Neural cell (in vitro differentiated cells): Measurements from ENCODE around the gene PCDH9. TPM values are rescaled to one million over a fixed set of nuclear protein-coding genes. Genes with fewer than 3 reads are reported as not detected.

Experiments used
- H2AFZ ChIP-seq: fragments of 200-600, 300-800 bp; sonication (generic), shearing (Covaris generic); 2 replicates; pipeline ENCODE4 v1.6.0; 2014; ENCODE audit warnings: low read depth, mild to moderate bottlenecking, antibody characterized with exemption, low read length, moderate library complexity
- H3F3A ChIP-seq: fragments of 200-600 bp; shearing (Covaris generic); 2 replicates; pipeline ENCODE4 v1.6.1; 2016; ENCODE audit warnings: mild to moderate bottlenecking, moderate library complexity, mixed read lengths, antibody characterized with exemption, low read length; ENCODE audit not compliant: insufficient read depth, poor library complexity, severe bottlenecking
- H3K27ac ChIP-seq: fragments of 200-600, 300-800 bp; sonication (generic), shearing (Covaris generic); 2 replicates; pipeline ENCODE4 v1.5.1; 2014; ENCODE audit warnings: mild to moderate bottlenecking, low read length, moderate library complexity
- H3K27me3 ChIP-seq: fragments of 300-800, 200-600 bp; sonication (generic), shearing (Covaris generic); 2 replicates; pipeline ENCODE4 v1.6.0; 2014; ENCODE audit warnings: mild to moderate bottlenecking, low read depth, low read length, moderate library complexity; ENCODE audit not compliant: insufficient read depth
- H3K36me3 ChIP-seq: fragments of 300-800, 200-600 bp; sonication (generic), shearing (Covaris generic); 2 replicates; pipeline ENCODE4 v1.5.1; 2014; ENCODE audit warnings: mild to moderate bottlenecking, antibody characterized with exemption, low read length, moderate library complexity; ENCODE audit not compliant: insufficient read depth
- H3K4me2 ChIP-seq: fragments of 300-800, 200-600 bp; sonication (generic), shearing (Covaris generic); 2 replicates; pipeline ENCODE4 v1.6.0; 2014; ENCODE audit warnings: mild to moderate bottlenecking, low read length
- H3K4me3 ChIP-seq: fragments of 300-800, 200-600 bp; sonication (generic), shearing (Covaris generic); 2 replicates; pipeline ENCODE4 v1.5.1; 2014; ENCODE audit warnings: mild to moderate bottlenecking, low read length, moderate library complexity
- H3K79me2 ChIP-seq: fragments of 200-600 bp; shearing (Covaris generic); replicated peaks from 2 replicates; pipeline ENCODE4 v1.6.0; 2014; ENCODE audit warnings: mild to moderate bottlenecking, low read length, moderate library complexity; ENCODE audit not compliant: insufficient read depth
- H3K9ac ChIP-seq: fragments of 300-800, 200-600 bp; sonication (generic), shearing (Covaris generic); 2 replicates; pipeline ENCODE4 v1.6.1; 2016; ENCODE audit warnings: mild to moderate bottlenecking, low read length, mixed read lengths
- H3K9me2 ChIP-seq: fragments of 200-600 bp; shearing (Covaris generic); 2 replicates; pipeline ENCODE4 v1.6.1; 2016; ENCODE audit warnings: mild to moderate bottlenecking, low read length, mixed read lengths; ENCODE audit not compliant: insufficient read depth
- H3K9me3 ChIP-seq: fragments of 200-600, 300-800 bp; sonication (generic), shearing (Covaris generic); 2 replicates; pipeline ENCODE4 v1.6.1; 2016; ENCODE audit warnings: mild to moderate bottlenecking, mixed run types, low read length, moderate library complexity, mixed read lengths
- H4K20me1 ChIP-seq: fragments of 200-600 bp; shearing (Covaris generic); 2 replicates; pipeline ENCODE4 v1.6.1; 2016; ENCODE audit warnings: mild to moderate bottlenecking, mixed run types; ENCODE audit not compliant: insufficient read depth
- EP300 ChIP-seq: fragments of 450-650 bp; conservative IDR thresholded peaks from 2 replicates; pipeline ENCODE4 v1.6.1; 2014; ENCODE audit warnings: antibody characterized with exemption, mild to moderate bottlenecking, moderate library complexity; ENCODE audit not compliant: poor library complexity, severe bottlenecking
- EZH2 ChIP-seq: fragments of 200-600, 300-800 bp; shearing (Covaris generic), sonication (generic); IDR thresholded peaks from 2 replicates; pipeline ENCODE4 v1.6.1; 2014; ENCODE audit warnings: antibody characterized with exemption, low read length, borderline replicate concordance, mild to moderate bottlenecking; ENCODE audit not compliant: insufficient read depth, poor library complexity, severe bottlenecking
- MXI1 ChIP-seq: fragments of 450-650 bp; conservative IDR thresholded peaks from 2 replicates; pipeline ENCODE4 v1.6.1; 2014; ENCODE audit warnings: antibody characterized with exemption, mild to moderate bottlenecking; ENCODE audit not compliant: poor library complexity, severe bottlenecking
- POLR2AphosphoS5 ChIP-seq: IDR thresholded peaks from 2 replicates; pipeline ENCODE4 v1.6.1; 2012
- RAD21 ChIP-seq: fragments of 450-650 bp; conservative IDR thresholded peaks from 2 replicates; pipeline ENCODE4 v1.6.1; 2014; ENCODE audit warnings: antibody characterized with exemption, mild to moderate bottlenecking, moderate library complexity
- SMC3 ChIP-seq: fragments of 450-650 bp; conservative IDR thresholded peaks from 2 replicates; pipeline ENCODE4 v1.6.1; 2014; ENCODE audit warnings: antibody characterized with exemption, mild to moderate bottlenecking, moderate library complexity; ENCODE audit not compliant: poor library complexity
- TAF1 ChIP-seq: IDR thresholded peaks from 2 replicates; pipeline ENCODE4 v1.6.1; 2012; ENCODE audit warnings: low read depth
- polyA plus RNA-seq: library from polyadenylated mRNA; depleted of rRNA; stranded (reverse); fragments of >200 nt; gene quantifications from 2 replicates; pipeline ENCODE4 v1.2.3, GENCODE V29; 2014
- TF ChIP-seq, protein P1 (sequence below): fragments of 450-650 bp; IDR thresholded peaks from 2 replicates; pipeline ENCODE4 v1.5.1; 2014; ENCODE audit warnings: antibody characterized with exemption, mild to moderate bottlenecking, moderate library complexity; ENCODE audit not compliant: poor library complexity, severe bottlenecking
- TF ChIP-seq, protein P2 (sequence below): IDR thresholded peaks from 2 replicates; pipeline ENCODE4 v1.6.1; 2012; ENCODE audit warnings: borderline replicate concordance

PCDH9 gene
- polyA plus RNA-seq, 1 donor from 2014 or later: 4.6 TPM

DNA sequence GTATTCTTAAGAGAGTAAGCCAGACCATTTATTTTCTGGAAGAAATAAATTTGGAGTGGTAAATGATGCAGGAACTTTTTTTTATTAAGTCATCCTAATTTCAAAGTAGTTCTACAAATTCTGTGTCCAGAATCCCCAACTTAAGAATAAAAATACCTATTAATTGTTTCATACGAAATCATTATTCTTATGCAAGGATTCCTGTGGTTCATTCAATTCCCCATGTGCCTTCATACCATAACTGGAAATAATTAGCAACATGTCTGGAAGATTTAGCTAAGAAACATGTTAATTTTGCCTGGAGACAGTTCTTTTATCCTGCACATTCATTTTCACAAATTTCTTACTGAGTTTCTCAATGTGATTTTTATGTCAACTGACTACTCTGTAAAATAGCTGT lies 408.6 kb downstream of the PCDH9 start:
- Histone ChIP-seq H3K4me3 (no peak overlapping the region), H4K20me1 (no peaks in the 10 kb centered on the region), H3F3A (no peaks in the 10 kb centered on the region), H3K9me3 (no peaks in the 10 kb centered on the region), H3K4me2 (no peak overlapping the region), H2AFZ (no peak overlapping the region), H3K9me2 (no peaks in the 10 kb centered on the region), H3K79me2 (no peaks in the 10 kb centered on the region), H3K9ac (no peak overlapping the region), H3K27ac (no peak overlapping the region), H3K36me3 (no peaks in the 10 kb centered on the region), H3K27me3 (no peaks in the 10 kb centered on the region)
- TF ChIP-seq, protein P1, sequence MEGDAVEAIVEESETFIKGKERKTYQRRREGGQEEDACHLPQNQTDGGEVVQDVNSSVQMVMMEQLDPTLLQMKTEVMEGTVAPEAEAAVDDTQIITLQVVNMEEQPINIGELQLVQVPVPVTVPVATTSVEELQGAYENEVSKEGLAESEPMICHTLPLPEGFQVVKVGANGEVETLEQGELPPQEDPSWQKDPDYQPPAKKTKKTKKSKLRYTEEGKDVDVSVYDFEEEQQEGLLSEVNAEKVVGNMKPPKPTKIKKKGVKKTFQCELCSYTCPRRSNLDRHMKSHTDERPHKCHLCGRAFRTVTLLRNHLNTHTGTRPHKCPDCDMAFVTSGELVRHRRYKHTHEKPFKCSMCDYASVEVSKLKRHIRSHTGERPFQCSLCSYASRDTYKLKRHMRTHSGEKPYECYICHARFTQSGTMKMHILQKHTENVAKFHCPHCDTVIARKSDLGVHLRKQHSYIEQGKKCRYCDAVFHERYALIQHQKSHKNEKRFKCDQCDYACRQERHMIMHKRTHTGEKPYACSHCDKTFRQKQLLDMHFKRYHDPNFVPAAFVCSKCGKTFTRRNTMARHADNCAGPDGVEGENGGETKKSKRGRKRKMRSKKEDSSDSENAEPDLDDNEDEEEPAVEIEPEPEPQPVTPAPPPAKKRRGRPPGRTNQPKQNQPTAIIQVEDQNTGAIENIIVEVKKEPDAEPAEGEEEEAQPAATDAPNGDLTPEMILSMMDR: no peak
- TF ChIP-seq POLR2AphosphoS5 (no peak), SMC3 (no peak), MXI1 (no peak), EZH2 (no peak), EP300 (no peak), TAF1 (no peak)
- TF ChIP-seq, protein P2, sequence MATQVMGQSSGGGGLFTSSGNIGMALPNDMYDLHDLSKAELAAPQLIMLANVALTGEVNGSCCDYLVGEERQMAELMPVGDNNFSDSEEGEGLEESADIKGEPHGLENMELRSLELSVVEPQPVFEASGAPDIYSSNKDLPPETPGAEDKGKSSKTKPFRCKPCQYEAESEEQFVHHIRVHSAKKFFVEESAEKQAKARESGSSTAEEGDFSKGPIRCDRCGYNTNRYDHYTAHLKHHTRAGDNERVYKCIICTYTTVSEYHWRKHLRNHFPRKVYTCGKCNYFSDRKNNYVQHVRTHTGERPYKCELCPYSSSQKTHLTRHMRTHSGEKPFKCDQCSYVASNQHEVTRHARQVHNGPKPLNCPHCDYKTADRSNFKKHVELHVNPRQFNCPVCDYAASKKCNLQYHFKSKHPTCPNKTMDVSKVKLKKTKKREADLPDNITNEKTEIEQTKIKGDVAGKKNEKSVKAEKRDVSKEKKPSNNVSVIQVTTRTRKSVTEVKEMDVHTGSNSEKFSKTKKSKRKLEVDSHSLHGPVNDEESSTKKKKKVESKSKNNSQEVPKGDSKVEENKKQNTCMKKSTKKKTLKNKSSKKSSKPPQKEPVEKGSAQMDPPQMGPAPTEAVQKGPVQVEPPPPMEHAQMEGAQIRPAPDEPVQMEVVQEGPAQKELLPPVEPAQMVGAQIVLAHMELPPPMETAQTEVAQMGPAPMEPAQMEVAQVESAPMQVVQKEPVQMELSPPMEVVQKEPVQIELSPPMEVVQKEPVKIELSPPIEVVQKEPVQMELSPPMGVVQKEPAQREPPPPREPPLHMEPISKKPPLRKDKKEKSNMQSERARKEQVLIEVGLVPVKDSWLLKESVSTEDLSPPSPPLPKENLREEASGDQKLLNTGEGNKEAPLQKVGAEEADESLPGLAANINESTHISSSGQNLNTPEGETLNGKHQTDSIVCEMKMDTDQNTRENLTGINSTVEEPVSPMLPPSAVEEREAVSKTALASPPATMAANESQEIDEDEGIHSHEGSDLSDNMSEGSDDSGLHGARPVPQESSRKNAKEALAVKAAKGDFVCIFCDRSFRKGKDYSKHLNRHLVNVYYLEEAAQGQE: no peak

DNA sequence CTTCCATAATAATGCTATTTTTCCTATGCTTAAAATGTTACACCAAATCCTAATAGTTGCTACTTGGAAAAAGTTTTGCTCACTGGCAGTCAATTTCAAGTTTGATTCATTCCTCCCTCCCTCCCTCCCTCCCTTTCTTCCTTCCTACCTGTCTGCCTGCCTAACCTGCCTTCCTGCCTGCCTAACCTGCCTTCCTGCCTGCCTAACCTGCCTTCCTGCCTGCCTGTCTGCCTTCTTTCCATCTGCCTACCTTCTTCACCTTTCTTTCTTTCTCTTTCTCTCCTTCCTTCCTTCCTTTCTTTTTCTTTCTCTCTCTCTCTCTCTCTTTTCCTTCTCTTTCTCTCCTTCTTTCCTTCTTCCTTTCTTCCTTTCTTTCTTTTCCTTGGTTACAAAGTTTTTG lies 418.7 kb downstream of the PCDH9 start:
- H3K27me3 ChIP-seq: no peaks in the 10 kb centered on the region

More for the DNA sequence above, 418.7 kb downstream of the PCDH9 start:
- no peaks in the 10 kb centered on the region for H3K79me2 ChIP-seq
- H3K27ac ChIP-seq: no peak overlapping the region
- H3K36me3 ChIP-seq: no peaks in the 10 kb centered on the region
- H3K9ac ChIP-seq: no peak overlapping the region
- H3K4me2 ChIP-seq: no peak overlapping the region
- no peaks in the 10 kb centered on the region for H3F3A ChIP-seq
- TF ChIP-seq, protein P2: no peak
- TF ChIP-seq TAF1: no peak
- TF ChIP-seq, protein P1: no peak
- no peak for TF ChIP-seq RAD21
- no peak for TF ChIP-seq SMC3
- no peak for TF ChIP-seq POLR2AphosphoS5
- no peak for TF ChIP-seq MXI1
- no peak for TF ChIP-seq EZH2
- no peak for TF ChIP-seq EP300
- no peaks in the 10 kb centered on the region for H4K20me1 ChIP-seq
- H3K4me3 ChIP-seq: no peak overlapping the region
- no peaks in the 10 kb centered on the region for H3K9me2 ChIP-seq
- no peaks in the 10 kb centered on the region for H3K9me3 ChIP-seq
- no peak overlapping the region for H2AFZ ChIP-seq
